H1 (cell line): ENCODE data around the gene SLC30A2. TPM values are rescaled to one million over a fixed set of nuclear protein-coding genes. Genes with fewer than 3 reads are reported as not detected.

Experiments used
- KDM4A ChIP-seq: IDR thresholded peaks from one replicate; pipeline ENCODE4 v1.7.1; 2012; ENCODE audit warnings: low read depth, mild to moderate bottlenecking, moderate library complexity, low read length, inconsistent platforms; ENCODE audit not compliant: severe bottlenecking
- polyA plus RNA-seq, 7 experiments: library from polyadenylated mRNA; depleted of rRNA in 3 of 7; stranded (reverse) in 5 of 7; unstranded in 2 of 7; fragments of >200 nt in 5 of 7; fragments of 200-250 nt in 2 of 7; gene quantifications; 1 replicate in 5 of 7; 2 replicates in 1 of 7; 4 replicates in 1 of 7; pipeline versions ENCODE4 v1.2.1 to v1.2.3, GENCODE V29; 2011 to 2013; ENCODE audit warnings: missing spikeins in 2 of 7, mixed read lengths in 2 of 7
- total RNA-seq: library from RNA; stranded (reverse); fragmentation: NEBNext Ultra II Directional; extraction: Animal tissue kit (Norgen Biotek cat#: 25700); gene quantifications from 2 replicates; pipeline ENCODE4 v1.2.1, GENCODE V29; 2021

SLC30A2 gene
- total and polyA plus RNA-seq, 2 of the 8 experiments (the other 6 are each of a cell fraction or from before 2014, with no cell fraction given), result 0.19 to 0.76 TPM

GRCh38 chr1:26083208-26083607, 37.3 kb upstream of the SLC30A2 start (continued):
- TF ChIP-seq KDM4A, result no peak
- TF ChIP-seq, all 59 proteins: peak for 0
